HG02678 (cell line): Measurements from ENCODE around the gene PLEKHG2.
"Not testable (repeated sequence)": the region's sequence is repeated elsewhere in the genome, so short reads cannot be mapped to it uniquely, and the experiment has no call there.

ENCODE experiments used
- ATAC-seq: cut with Tn5 transposase; IDR thresholded peaks from one replicate; pipeline ENCODE4 v1.9.1; 2021; ENCODE audit warnings: mild to moderate bottlenecking, moderate library complexity; ENCODE audit not compliant: unreplicated experiment

The PLEKHG2 gene

GRCh38 chr19:39435499-39436349 lies 23.3 kb downstream of the PLEKHG2 start, which contains the start of gene RPS16:
Gene RPS16, minus strand, starts transcription at chr19:39435949. Its CDS starts 54 bp downstream, at chr19:39435895.
- peak; percentile 90 for ATAC-seq

- no peak for ATAC-seq
Observed at GRCh38 chr19:39436350-39436716, 23.9 kb downstream of the PLEKHG2 start.

- ATAC-seq = no peak
Observed at GRCh38 chr19:39438270-39438934, 25.9 kb downstream of the PLEKHG2 start.

GRCh38 chr19:39444598-39445195 lies 32.2 kb downstream of the PLEKHG2 start:
- ATAC-seq = no peak

GRCh38 chr19:39445196-39446111 lies 33.0 kb downstream of the PLEKHG2 start, which contains the start of gene SUPT5H:
Gene SUPT5H, plus strand, starts transcription at chr19:39445582. Its CDS starts 309 bp downstream, at chr19:39445891.
- ATAC-seq = peak; percentile 88

- ATAC-seq = no peak
Observed at GRCh38 chr19:39446365-39447084, 34.1 kb downstream of the PLEKHG2 start.

GRCh38 chr19:39448271-39448670 lies 35.8 kb downstream of the PLEKHG2 start:
- no peak for ATAC-seq

- no peak for ATAC-seq
Observed at GRCh38 chr19:39449116-39449797, 36.8 kb downstream of the PLEKHG2 start.

- not testable (repeated sequence) for ATAC-seq
Observed at GRCh38 chr19:39451257-39451656, 38.8 kb downstream of the PLEKHG2 start.

GRCh38 chr19:39463403-39463802 lies 50.9 kb downstream of the PLEKHG2 start:
- no peak for ATAC-seq

GRCh38 chr19:39465956-39466747 lies 53.7 kb downstream of the PLEKHG2 start:
- no peak for ATAC-seq

GRCh38 chr19:39467941-39468340 lies 55.5 kb downstream of the PLEKHG2 start:
- ATAC-seq = no peak

- no peak for ATAC-seq
Observed at GRCh38 chr19:39469036-39469435, 56.6 kb downstream of the PLEKHG2 start.

- ATAC-seq = no peak
Observed at GRCh38 chr19:39469567-39469966, 57.1 kb downstream of the PLEKHG2 start.

- no peak for ATAC-seq
Observed at GRCh38 chr19:39470724-39471339, 58.4 kb downstream of the PLEKHG2 start.

GRCh38 chr19:39471756-39472536 lies 59.5 kb downstream of the PLEKHG2 start:
- ATAC-seq = no peak

- ATAC-seq = no peak
Observed at GRCh38 chr19:39472746-39473442, 60.4 kb downstream of the PLEKHG2 start.
